ENCODE measurements around the gene AIFM3.

AIFM3 gene

GRCh38 chr22:20980523-20980922 is 13.5 kb downstream of the AIFM3 start:
- Histone ChIP-seq H3K9me3 (ENCODE audit: insufficient read depth, low read length) (no peaks in the 10 kb centered on the region), H4K20me1 (ENCODE audit: insufficient read depth, low read length) (no peaks in the 10 kb centered on the region), H3K27ac (ENCODE audit: low read length) (no peak overlapping the region), H3K79me2 (ENCODE audit: low read length) (peaks cover 20% of the 10 kb centered on the region), H3K36me3 (replicated peaks; ENCODE audit: low read depth, low read length) (peaks cover 9% of the 10 kb centered on the region), H3K4me2 (ENCODE audit: low read length) (peak overlapping the region; percentile 97), H3K4me1 (ENCODE audit: low read length) (peaks cover 16% of the 10 kb centered on the region), H2AFZ (ENCODE audit: low read depth, low read length) (no peak overlapping the region), H3K27me3 (ENCODE audit: low read depth, low read length) (no peaks in the 10 kb centered on the region), H3K9ac (ENCODE audit: low read length) (no peak overlapping the region), H3K4me3 (ENCODE audit: low read length) (no peak overlapping the region)
- TF ChIP-seq EZH2phosphoT487 (IDR thresholded peaks at IDR 0.05; ENCODE audit: low read depth): no peak
- no peak for TF ChIP-seq CTCF (IDR thresholded peaks at IDR 0.05; ENCODE audit: low read depth, low read length)

- TF ChIP-seq CTCF (IDR thresholded peaks at IDR 0.05; ENCODE audit: low read depth, low read length): no peak
- no peak for TF ChIP-seq EZH2phosphoT487 (IDR thresholded peaks at IDR 0.05; ENCODE audit: low read depth)
- peak overlapping the region; percentile 58; the same call in 1 of the 2 replicates for H2AFZ ChIP-seq (ENCODE audit: low read depth, low read length)
Observed at GRCh38 chr22:20980938-20981722, 14.1 kb downstream of the AIFM3 start.

GRCh38 chr22:20981787-20982562 is 14.9 kb downstream of the AIFM3 start, which contains the start of gene LZTR1:
Gene LZTR1 (plus strand): TSS chr22:20982297. CDS start chr22:20982372, 75 bp downstream.
- H3K4me1 ChIP-seq (ENCODE audit: low read length): peaks cover 16% of the 10 kb centered on the region
- H2AFZ ChIP-seq (ENCODE audit: low read depth, low read length): peak within 1 kb of the TSS; percentile 74
- no peaks in the 10 kb centered on the region for H3K9me3 ChIP-seq (ENCODE audit: insufficient read depth, low read length)
- H4K20me1 ChIP-seq (ENCODE audit: insufficient read depth, low read length): no peaks in the 10 kb centered on the region
- H3K36me3 ChIP-seq (replicated peaks; ENCODE audit: low read depth, low read length): peaks cover 15% of the 10 kb centered on the region
- peak within 1 kb of the TSS; percentile 98 for H3K9ac ChIP-seq (ENCODE audit: low read length)
- peak within 1 kb of the TSS; percentile 97 for H3K4me2 ChIP-seq (ENCODE audit: low read length)
- peak within 1 kb of the TSS; percentile 62 for H3K27ac ChIP-seq (ENCODE audit: low read length)
- H3K79me2 ChIP-seq (ENCODE audit: low read length): peaks cover 20% of the 10 kb centered on the region
- peak within 1 kb of the TSS; percentile 96 for H3K4me3 ChIP-seq (ENCODE audit: low read length)
- no peaks in the 10 kb centered on the region for H3K27me3 ChIP-seq (ENCODE audit: low read depth, low read length)
- peak; percentile 64 for TF ChIP-seq CTCF (IDR thresholded peaks at IDR 0.05; ENCODE audit: low read depth, low read length)
- TF ChIP-seq EZH2phosphoT487 (IDR thresholded peaks at IDR 0.05; ENCODE audit: low read depth): no peak

More at GRCh38 chr22:20980938-20981722, 14.1 kb downstream of the AIFM3 start:
- H3K4me1 ChIP-seq (ENCODE audit: low read length): peaks cover 16% of the 10 kb centered on the region
- peak overlapping the region; percentile 62 for H3K27ac ChIP-seq (ENCODE audit: low read length)
- H3K36me3 ChIP-seq (replicated peaks; ENCODE audit: low read depth, low read length): peaks cover 15% of the 10 kb centered on the region
- peaks cover 20% of the 10 kb centered on the region for H3K79me2 ChIP-seq (ENCODE audit: low read length)
- H4K20me1 ChIP-seq (ENCODE audit: insufficient read depth, low read length): no peaks in the 10 kb centered on the region
- H3K4me3 ChIP-seq (ENCODE audit: low read length): peak overlapping the region; percentile 96
- no peaks in the 10 kb centered on the region for H3K27me3 ChIP-seq (ENCODE audit: low read depth, low read length)
- no peaks in the 10 kb centered on the region for H3K9me3 ChIP-seq (ENCODE audit: insufficient read depth, low read length)
- peak overlapping the region; percentile 98 for H3K9ac ChIP-seq (ENCODE audit: low read length)
- H3K4me2 ChIP-seq (ENCODE audit: low read length): peak overlapping the region; percentile 97

- Histone ChIP-seq H3K36me3 (replicated peaks; ENCODE audit: low read depth, low read length) (peaks cover 17% of the 10 kb centered on the region), H3K9me3 (ENCODE audit: insufficient read depth, low read length) (no peaks in the 10 kb centered on the region), H3K9ac (ENCODE audit: low read length) (peak overlapping the region; percentile 98), H3K4me1 (ENCODE audit: low read length) (peaks cover 16% of the 10 kb centered on the region), H4K20me1 (ENCODE audit: insufficient read depth, low read length) (no peaks in the 10 kb centered on the region), H3K27ac (ENCODE audit: low read length) (peak overlapping the region; percentile 62), H2AFZ (ENCODE audit: low read depth, low read length) (peak overlapping the region; percentile 74), H3K4me3 (ENCODE audit: low read length) (peak overlapping the region; percentile 96), H3K27me3 (ENCODE audit: low read depth, low read length) (no peaks in the 10 kb centered on the region), H3K79me2 (ENCODE audit: low read length) (peaks cover 20% of the 10 kb centered on the region), H3K4me2 (ENCODE audit: low read length) (peak overlapping the region; percentile 97)
- TF ChIP-seq EZH2phosphoT487 (IDR thresholded peaks at IDR 0.05; ENCODE audit: low read depth): no peak
- no peak for TF ChIP-seq CTCF (IDR thresholded peaks at IDR 0.05; ENCODE audit: low read depth, low read length)
Observed at GRCh38 chr22:20982563-20982882, 15.5 kb downstream of the AIFM3 start.

All from OCI-LY3 (cell line).